NOMO-1 treated with dmso at 0.1 percent for 144 hours (cell line): Measurements from ENCODE around the gene SPEG.

ENCODE experiments used
- DNase-seq: peaks from one replicate; lab custom pipeline; 2025; ENCODE audit not compliant: unreplicated experiment; lab: John Stamatoyannopoulos, UW

SPEG gene

DNA sequence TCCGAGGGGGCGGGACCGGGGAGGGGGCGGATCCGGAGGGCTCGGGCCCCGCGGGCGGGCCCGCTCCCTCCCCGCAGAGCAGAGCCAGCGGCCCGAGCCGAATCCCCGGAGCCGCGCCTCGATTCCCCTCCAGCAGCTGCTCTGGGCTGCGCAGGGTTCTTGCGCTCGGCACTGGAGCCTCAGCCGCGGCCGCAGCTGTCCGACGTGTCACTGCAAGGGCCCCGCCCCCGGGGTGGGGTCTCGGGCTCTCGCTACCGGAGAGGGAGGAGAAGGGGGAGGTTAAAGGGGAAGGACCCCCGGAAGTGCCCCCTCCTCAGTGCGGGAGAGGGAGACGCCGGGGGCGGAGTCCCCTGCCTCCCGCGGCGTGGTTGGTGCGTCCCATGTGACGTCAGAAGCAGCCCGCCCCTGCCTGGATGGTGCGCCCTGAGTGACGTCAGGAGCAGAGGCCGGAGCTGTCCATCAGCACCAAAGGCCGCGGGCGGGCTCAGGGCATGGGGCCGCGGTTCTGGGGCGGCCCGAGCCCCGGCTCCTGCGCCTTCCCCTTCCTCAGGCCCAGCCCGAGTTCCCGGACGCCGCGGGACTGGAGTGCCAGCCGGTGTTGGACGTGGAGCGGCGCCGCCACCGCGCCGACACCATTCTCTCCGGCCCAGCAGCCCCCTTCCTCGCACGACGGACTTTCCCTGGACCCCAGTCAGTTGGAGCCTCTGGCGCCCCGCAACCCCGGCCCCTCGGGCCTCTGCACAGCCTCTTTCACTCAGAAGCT, 109.1 kb downstream of the SPEG start, which contains the start of the genes CHPF and TMEM198:
Gene CHPF, minus strand, starts transcription at position 214 of the 763 bp plus-strand sequence. CDS start 271 bp downstream, outside the sequence.
Gene TMEM198, plus strand, starts transcription at position 433 of the 763 bp plus-strand sequence. CDS start 700 bp downstream, outside the sequence.
- peak; percentile 94 for DNase-seq

DNA sequence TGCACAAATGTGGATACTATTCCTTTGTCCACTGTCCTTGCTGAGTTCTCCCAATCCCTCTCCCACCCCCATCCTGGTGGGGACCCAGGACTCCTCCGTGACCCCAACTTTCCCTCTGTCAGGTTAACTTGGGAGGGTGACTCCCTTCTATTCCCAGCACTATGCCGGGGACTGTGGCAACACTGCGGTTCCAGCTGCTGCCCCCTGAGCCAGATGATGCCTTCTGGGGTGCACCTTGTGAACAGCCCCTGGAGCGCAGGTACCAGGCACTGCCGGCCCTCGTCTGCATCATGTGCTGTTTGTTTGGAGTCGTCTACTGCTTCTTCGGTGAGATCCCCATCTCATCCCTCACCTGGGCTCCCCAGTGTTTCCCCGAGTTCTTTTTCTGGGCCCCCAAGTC, 109.9 kb downstream of the SPEG start:
- no peak for DNase-seq

DNA sequence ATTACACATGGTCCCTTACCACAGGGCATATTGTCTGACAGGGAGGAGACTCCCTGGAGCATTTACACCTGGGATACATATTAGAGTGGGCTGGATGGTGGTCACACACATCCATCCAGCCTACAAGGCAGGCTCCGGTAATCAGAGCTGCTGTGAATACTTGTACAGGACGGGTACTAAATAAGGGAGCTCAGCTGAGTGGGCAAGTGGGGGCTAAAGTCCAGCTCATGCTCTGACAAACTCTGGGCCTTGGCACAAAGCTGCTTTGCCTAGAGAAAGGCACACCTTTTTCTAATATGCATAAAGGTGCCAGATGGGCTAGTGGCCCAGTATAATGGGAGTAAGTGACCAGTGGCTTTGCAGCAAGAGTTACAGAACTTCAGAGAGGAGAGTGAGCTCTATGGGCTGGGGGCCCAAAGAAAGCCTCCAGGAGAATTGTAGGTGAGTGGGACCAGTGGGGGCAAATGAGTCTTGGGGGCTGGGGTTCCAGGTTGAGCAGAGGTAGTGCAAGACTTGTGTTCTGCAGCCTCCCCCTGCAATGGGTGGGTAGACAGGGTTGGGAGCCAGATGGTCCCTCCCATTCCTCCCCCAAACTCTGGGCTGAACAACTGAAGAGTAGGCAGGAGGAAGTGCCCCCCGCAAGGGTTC, 110.8 kb downstream of the SPEG start:
- no peak for DNase-seq

DNA sequence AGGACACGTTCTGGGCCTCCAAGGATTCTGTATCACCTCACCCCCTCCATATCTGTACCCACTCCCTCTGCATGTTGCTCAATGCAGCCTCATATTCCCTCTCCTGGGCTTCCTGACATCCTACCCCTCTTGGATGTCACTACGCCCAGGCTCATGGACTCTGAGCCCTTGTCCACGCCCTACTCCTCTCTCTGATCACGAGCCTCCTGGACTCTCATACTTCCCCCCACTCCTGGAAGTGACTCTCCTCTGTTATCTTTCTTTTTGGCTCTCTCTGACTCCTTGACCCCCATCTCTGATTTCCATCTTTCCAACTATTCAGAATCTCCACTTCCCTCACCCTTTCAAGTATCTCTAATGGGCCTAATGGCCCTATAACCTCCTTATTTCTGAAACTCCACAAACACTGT, 111.3 kb downstream of the SPEG start:
- DNase-seq: no peak

DNA sequence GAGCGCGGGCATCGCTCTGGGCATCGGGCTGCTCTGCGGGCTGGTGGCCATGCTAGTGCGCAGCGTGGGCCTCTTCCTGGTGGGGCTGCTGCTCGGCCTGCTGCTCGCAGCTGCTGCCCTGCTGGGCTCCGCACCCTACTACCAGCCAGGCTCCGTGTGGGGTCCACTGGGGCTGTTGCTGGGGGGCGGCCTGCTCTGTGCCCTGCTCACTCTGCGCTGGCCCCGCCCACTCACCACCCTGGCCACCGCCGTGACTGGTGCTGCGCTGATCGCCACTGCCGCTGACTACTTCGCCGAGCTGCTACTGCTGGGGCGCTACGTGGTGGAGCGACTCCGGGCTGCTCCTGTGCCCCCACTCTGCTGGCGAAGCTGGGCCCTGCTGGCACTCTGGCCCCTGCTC, 113.0 kb downstream of the SPEG start:
- DNase-seq: no peak
